HG03432 (cell line): ENCODE data around the gene SMIM14.
"Not testable (repeated sequence)": the region's sequence is repeated elsewhere in the genome, so short reads cannot be mapped to it uniquely, and the experiment has no call there.

ENCODE experiments used
- ATAC-seq: cut with Tn5 transposase; IDR thresholded peaks from one replicate; pipeline ENCODE4 v1.9.1; 2021; ENCODE audit warnings: mild to moderate bottlenecking, moderate library complexity; ENCODE audit not compliant: unreplicated experiment

The SMIM14 gene

GRCh38 chr4:39648827-39649558 is 10.3 kb upstream of the SMIM14 start:
- no peak for ATAC-seq

- no peak for ATAC-seq
Measured at GRCh38 chr4:39648213-39648612, 9.5 kb upstream of the SMIM14 start.

- no peak for ATAC-seq
Measured at GRCh38 chr4:39642885-39643552, 4.4 kb upstream of the SMIM14 start.

GRCh38 chr4:39641451-39641850 is 2.8 kb upstream of the SMIM14 start:
- ATAC-seq, result no peak

- ATAC-seq, result no peak
Measured at GRCh38 chr4:39637586-39638353, 895 bp downstream of the SMIM14 start.

- no peak for ATAC-seq
Measured at GRCh38 chr4:39637221-39637585, 1.5 kb downstream of the SMIM14 start.

GRCh38 chr4:39636531-39637184 is 2.0 kb downstream of the SMIM14 start:
- no peak for ATAC-seq

- no peak for ATAC-seq
Measured at GRCh38 chr4:39635023-39635422, 3.6 kb downstream of the SMIM14 start.

- ATAC-seq, result peak; percentile 73
Measured at GRCh38 chr4:39631700-39632079, 7.0 kb downstream of the SMIM14 start.

- no peak for ATAC-seq
Measured at GRCh38 chr4:39627413-39627812, 11.3 kb downstream of the SMIM14 start.

- ATAC-seq, result no peak
Measured at GRCh38 chr4:39626913-39627312, 11.8 kb downstream of the SMIM14 start.

GRCh38 chr4:39626261-39626660 is 12.4 kb downstream of the SMIM14 start:
- ATAC-seq, result peak; percentile 73

- ATAC-seq, result no peak
Measured at GRCh38 chr4:39621582-39621981, 17.1 kb downstream of the SMIM14 start.

GRCh38 chr4:39620551-39621313 is 17.9 kb downstream of the SMIM14 start:
- no peak for ATAC-seq

- no peak for ATAC-seq
Measured at GRCh38 chr4:39617534-39617933, 21.1 kb downstream of the SMIM14 start.

- no peak for ATAC-seq
Measured at GRCh38 chr4:39616651-39617050, 22.0 kb downstream of the SMIM14 start.

- not testable (repeated sequence) for ATAC-seq
Measured at GRCh38 chr4:39616112-39616511, 22.6 kb downstream of the SMIM14 start.

GRCh38 chr4:39614487-39615162 is 24.0 kb downstream of the SMIM14 start:
- ATAC-seq, result no peak

- peak; percentile 35 for ATAC-seq
Measured at GRCh38 chr4:39613093-39613656, 25.5 kb downstream of the SMIM14 start.

GRCh38 chr4:39609454-39609931 is 29.2 kb downstream of the SMIM14 start:
- peak; percentile 95 for ATAC-seq
